Gastrocnemius medialis (tissue), 4 donors: ENCODE measurements around the gene MOG.

Experiments
- CTCF ChIP-seq, 5 experiments: fragments of 450-650 bp in 3 of 5; fragments of 200-600 bp in 2 of 5; sonication (generic) in 2 of 5; IDR thresholded peaks in 4 of 5; conservative IDR thresholded peaks in 1 of 5; 1 replicate in 4 of 5; 2 replicates in 1 of 5; pipeline ENCODE4 v1.5.1; 2016 to 2019; ENCODE audit warnings: antibody characterized with exemption in 5 of 5, mild to moderate bottlenecking in 3 of 5, moderate library complexity in 3 of 5
- POLR2A ChIP-seq, 2 donors: fragments of 450-650 bp; IDR thresholded peaks; one replicate each; pipeline ENCODE4 v1.6.1; 2017; ENCODE audit warnings: antibody characterized with exemption in 2 of 2, mild to moderate bottlenecking in 2 of 2, moderate library complexity in 2 of 2

GRCh38 chr6:29663300-29664042 is 6.6 kb downstream of the MOG start:
- TF ChIP-seq CTCF (IDR thresholded peaks at IDR 0.05 in 4 of 5, conservative IDR thresholded peaks at IDR 0.05 in 1 of 5), result no peak
- TF ChIP-seq POLR2A (IDR thresholded peaks at IDR 0.05), result no peak
